SJCRH30 (cell line): ENCODE results near the gene TUBAL3. TPM values are rescaled to one million over a fixed set of nuclear protein-coding genes. Genes with fewer than 3 reads are reported as not detected.

Source experiments
- DNase-seq, 2 experiments: peaks; one replicate each; pipeline ENCODE4 v3.0.0-alpha.2; 2015 to 2020
- H3K27ac ChIP-seq: fragments of 250-450 bp; sonication (Bioruptor Pico); 2 replicates; pipeline ENCODE4 v1.5.1; 2020; ENCODE audit warnings: mild to moderate bottlenecking, moderate library complexity
- H3K27me3 ChIP-seq: fragments of 250-450 bp; sonication (Bioruptor Pico); 2 replicates; pipeline ENCODE4 v1.5.1; 2020; ENCODE audit warnings: mild to moderate bottlenecking, moderate library complexity
- H3K36me3 ChIP-seq: fragments of 250-450 bp; sonication (Bioruptor Pico); 2 replicates; pipeline ENCODE4 v1.5.1; 2020; ENCODE audit warnings: mild to moderate bottlenecking, moderate library complexity
- H3K4me1 ChIP-seq: fragments of 250-450 bp; sonication (Bioruptor Pico); 2 replicates; pipeline ENCODE4 v1.5.1; 2020; ENCODE audit warnings: mild to moderate bottlenecking, moderate library complexity
- H3K4me3 ChIP-seq: fragments of 250-450 bp; sonication (Bioruptor Pico); 2 replicates; pipeline ENCODE4 v1.5.1; 2020; ENCODE audit warnings: mild to moderate bottlenecking, moderate library complexity
- H3K9me3 ChIP-seq: fragments of 250-450 bp; sonication (Bioruptor Pico); replicated peaks from 2 replicates; pipeline ENCODE4 v1.5.1; 2020; ENCODE audit warnings: mild to moderate bottlenecking, moderate library complexity
- total RNA-seq: library from RNA; depleted of rRNA; stranded (reverse); fragments of >200 nt; shearing (Covaris generic); gene quantifications from 2 replicates; pipeline ENCODE4 v1.2.3, GENCODE V29; 2014

The TUBAL3 gene
- total RNA-seq, 1 experiment from 2014 or later, result not detected

- Histone ChIP-seq H3K27me3 (no peaks in the 10 kb centered on the region), H3K36me3 (no peaks in the 10 kb centered on the region; the same call in 1 of the 2 replicates), H3K4me3 (no peak overlapping the region), H3K9me3 (no peaks in the 10 kb centered on the region), H3K4me1 (no peaks in the 10 kb centered on the region), H3K27ac (no peak overlapping the region)
- peak; percentile 17 to 46 for DNase-seq
Observed at GRCh38 chr10:5441106-5441505, 36.5 kb upstream of the TUBAL3 start.

- Histone ChIP-seq H3K9me3 (no peaks in the 10 kb centered on the region), H3K4me3 (no peak overlapping the region), H3K27me3 (no peaks in the 10 kb centered on the region), H3K4me1 (no peaks in the 10 kb centered on the region), H3K36me3 (no peaks in the 10 kb centered on the region), H3K27ac (no peak overlapping the region)
- DNase-seq, result no peak
Observed at GRCh38 chr10:5440206-5440605, 35.6 kb upstream of the TUBAL3 start.

- H3K27me3 ChIP-seq, result no peaks in the 10 kb centered on the region
- H3K27ac ChIP-seq, result no peak overlapping the region
- no peaks in the 10 kb centered on the region for H3K9me3 ChIP-seq
- H3K4me1 ChIP-seq, result no peaks in the 10 kb centered on the region
- no peak overlapping the region for H3K4me3 ChIP-seq
- peaks cover 15% of the 10 kb centered on the region for H3K36me3 ChIP-seq
- no peak for DNase-seq
Observed at GRCh38 chr10:5435328-5435727, 30.7 kb upstream of the TUBAL3 start.

- no peak overlapping the region for H3K27ac ChIP-seq
- DNase-seq, result peak in 1 of 2 experiments; percentile 66
- H3K4me1 ChIP-seq, result no peaks in the 10 kb centered on the region
- H3K4me3 ChIP-seq, result no peak overlapping the region
- no peaks in the 10 kb centered on the region for H3K9me3 ChIP-seq
- H3K27me3 ChIP-seq, result no peaks in the 10 kb centered on the region
- peaks cover 26% of the 10 kb centered on the region for H3K36me3 ChIP-seq
Observed at GRCh38 chr10:5434017-5434753, 29.6 kb upstream of the TUBAL3 start.

- H3K27me3 ChIP-seq, result no peaks in the 10 kb centered on the region
- H3K4me3 ChIP-seq, result no peak overlapping the region
- H3K36me3 ChIP-seq, result peaks cover 28% of the 10 kb centered on the region
- DNase-seq, result no peak
- no peaks in the 10 kb centered on the region for H3K4me1 ChIP-seq
- no peaks in the 10 kb centered on the region for H3K9me3 ChIP-seq
- H3K27ac ChIP-seq, result no peak overlapping the region
Observed at GRCh38 chr10:5433182-5433581, 28.6 kb upstream of the TUBAL3 start.

- peaks cover 28% of the 10 kb centered on the region for H3K36me3 ChIP-seq
- no peak for DNase-seq
- no peaks in the 10 kb centered on the region for H3K4me1 ChIP-seq
- no peak overlapping the region for H3K4me3 ChIP-seq
- H3K9me3 ChIP-seq, result no peaks in the 10 kb centered on the region
- H3K27me3 ChIP-seq, result no peaks in the 10 kb centered on the region
- H3K27ac ChIP-seq, result no peak overlapping the region
Observed at GRCh38 chr10:5428133-5428532, 23.5 kb upstream of the TUBAL3 start.

GRCh38 chr10:5424751-5425150 is 20.1 kb upstream of the TUBAL3 start:
- Histone ChIP-seq H3K27ac (no peak overlapping the region), H3K4me1 (no peaks in the 10 kb centered on the region), H3K36me3 (peaks cover 8% of the 10 kb centered on the region), H3K9me3 (no peaks in the 10 kb centered on the region), H3K27me3 (no peaks in the 10 kb centered on the region), H3K4me3 (no peak overlapping the region)
- DNase-seq, result no peak

GRCh38 chr10:5423771-5424170 is 19.1 kb upstream of the TUBAL3 start:
- Histone ChIP-seq H3K27ac (no peak overlapping the region), H3K27me3 (no peaks in the 10 kb centered on the region), H3K9me3 (peaks cover 4% of the 10 kb centered on the region), H3K4me1 (0 out of 2 replicates have a peak, but pooled peaks cover 3% of the 10 kb centered on the region), H3K36me3 (no peaks in the 10 kb centered on the region; the same call in 1 of the 2 replicates), H3K4me3 (no peak overlapping the region)
- no peak for DNase-seq

GRCh38 chr10:5419466-5420094 is 15.0 kb upstream of the TUBAL3 start:
- Histone ChIP-seq H3K4me1 (0 out of 2 replicates have a peak, but pooled peaks cover 3% of the 10 kb centered on the region), H3K9me3 (peaks cover 4% of the 10 kb centered on the region), H3K4me3 (no peak overlapping the region), H3K36me3 (peaks cover 4% of the 10 kb centered on the region; the same call in 1 of the 2 replicates), H3K27me3 (no peaks in the 10 kb centered on the region), H3K27ac (no peak overlapping the region)
- DNase-seq, result peak in 1 of 2 experiments; percentile 6

GRCh38 chr10:5418584-5418983 is 14.0 kb upstream of the TUBAL3 start:
- Histone ChIP-seq H3K27ac (no peak overlapping the region), H3K9me3 (peaks cover 4% of the 10 kb centered on the region), H3K4me3 (no peak overlapping the region), H3K36me3 (peaks cover 4% of the 10 kb centered on the region; the same call in 1 of the 2 replicates), H3K27me3 (no peaks in the 10 kb centered on the region), H3K4me1 (0 out of 2 replicates have a peak, but pooled peaks cover 3% of the 10 kb centered on the region)
- no peak for DNase-seq

GRCh38 chr10:5416981-5417380 is 12.4 kb upstream of the TUBAL3 start:
- H3K36me3 ChIP-seq, result peaks cover 4% of the 10 kb centered on the region; the same call in 1 of the 2 replicates
- peaks cover 4% of the 10 kb centered on the region for H3K9me3 ChIP-seq
- no peak overlapping the region for H3K27ac ChIP-seq
- H3K27me3 ChIP-seq, result no peaks in the 10 kb centered on the region
- no peak overlapping the region for H3K4me3 ChIP-seq
- DNase-seq, result no peak
- H3K4me1 ChIP-seq, result 0 out of 2 replicates have a peak, but pooled peaks cover 4% of the 10 kb centered on the region

- no peaks in the 10 kb centered on the region for H3K9me3 ChIP-seq
- H3K36me3 ChIP-seq, result peaks cover 2% of the 10 kb centered on the region; the same call in 1 of the 2 replicates
- H3K4me3 ChIP-seq, result peak overlapping the region; percentile 100
- no peaks in the 10 kb centered on the region for H3K27me3 ChIP-seq
- peak; percentile 46 to 67 for DNase-seq
- H3K4me1 ChIP-seq, result 0 out of 2 replicates have a peak, but pooled peaks cover 3% of the 10 kb centered on the region
- H3K27ac ChIP-seq, result peak overlapping the region; percentile 23; the same call in 1 of the 2 replicates
Observed at GRCh38 chr10:5413012-5413938, 8.6 kb upstream of the TUBAL3 start.

GRCh38 chr10:5412277-5412941 is 7.8 kb upstream of the TUBAL3 start, which contains the start of gene NET1:
TSS of gene NET1 (plus strand) at chr10:5412557. CDS start at chr10:5412693, 136 bp downstream.
- H3K27me3 ChIP-seq, result no peaks in the 10 kb centered on the region
- H3K9me3 ChIP-seq, result no peaks in the 10 kb centered on the region
- 0 out of 2 replicates have a peak, but pooled peaks cover 3% of the 10 kb centered on the region for H3K4me1 ChIP-seq
- peak; percentile 87 to 91 for DNase-seq
- H3K36me3 ChIP-seq, result peaks cover under 1% of the 10 kb centered on the region; the same call in 1 of the 2 replicates
- peak within 1 kb of the TSS; percentile 100 for H3K4me3 ChIP-seq
- peak within 1 kb of the TSS; percentile 84 for H3K27ac ChIP-seq

- no peaks in the 10 kb centered on the region for H3K9me3 ChIP-seq
- H3K27me3 ChIP-seq, result no peaks in the 10 kb centered on the region
- no peak overlapping the region; the same call in 1 of the 2 replicates for H3K27ac ChIP-seq
- peak overlapping the region; percentile 100 for H3K4me3 ChIP-seq
- no peak for DNase-seq
- 0 out of 2 replicates have a peak, but pooled peaks cover 3% of the 10 kb centered on the region for H3K4me1 ChIP-seq
- no peaks in the 10 kb centered on the region for H3K36me3 ChIP-seq
Observed at GRCh38 chr10:5411941-5412276, 7.3 kb upstream of the TUBAL3 start.
